SKM-1 treated with dmso at 0.1 percent for 144 hours (cell line): ENCODE results near the gene CCNB1.
"Not testable (repeated sequence)": the region's sequence is repeated elsewhere in the genome, so short reads cannot be mapped to it uniquely, and the experiment has no call there.

Experiments
- DNase-seq: peaks from one replicate; lab custom pipeline; 2025; ENCODE audit not compliant: unreplicated experiment; lab: John Stamatoyannopoulos, UW

CCNB1 gene

DNA sequence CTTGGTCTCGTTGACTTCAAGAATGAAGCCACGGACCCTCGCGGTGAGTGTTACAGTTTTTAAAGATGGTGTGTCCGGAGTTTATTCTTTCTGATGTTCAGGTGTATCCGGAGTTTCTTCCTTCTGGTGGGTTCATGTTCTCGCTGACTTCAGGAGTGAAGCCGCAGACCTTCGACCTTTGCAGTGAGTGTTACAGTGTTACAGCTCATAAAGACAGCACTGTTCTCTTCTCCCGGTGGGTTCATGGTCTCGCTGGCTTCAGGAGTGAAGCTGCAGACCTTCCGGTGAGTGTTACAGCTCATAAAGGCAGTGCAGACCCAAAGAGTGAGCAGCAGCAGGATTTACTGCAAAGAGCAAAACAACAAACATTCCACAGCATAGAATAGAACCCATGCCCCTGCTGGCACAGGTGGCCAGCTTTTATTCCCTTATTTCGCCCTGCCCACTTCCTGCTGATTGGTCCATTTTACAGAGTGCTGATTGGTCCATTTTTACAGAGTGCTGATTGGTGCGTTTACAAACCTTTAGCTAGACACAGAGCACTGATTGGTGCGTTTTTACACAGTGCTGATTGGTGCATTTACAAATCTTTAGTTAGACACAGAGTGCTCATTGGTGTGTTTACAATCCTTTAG, 14.8 kb downstream of the CCNB1 start:
- DNase-seq = not testable (repeated sequence)

DNA sequence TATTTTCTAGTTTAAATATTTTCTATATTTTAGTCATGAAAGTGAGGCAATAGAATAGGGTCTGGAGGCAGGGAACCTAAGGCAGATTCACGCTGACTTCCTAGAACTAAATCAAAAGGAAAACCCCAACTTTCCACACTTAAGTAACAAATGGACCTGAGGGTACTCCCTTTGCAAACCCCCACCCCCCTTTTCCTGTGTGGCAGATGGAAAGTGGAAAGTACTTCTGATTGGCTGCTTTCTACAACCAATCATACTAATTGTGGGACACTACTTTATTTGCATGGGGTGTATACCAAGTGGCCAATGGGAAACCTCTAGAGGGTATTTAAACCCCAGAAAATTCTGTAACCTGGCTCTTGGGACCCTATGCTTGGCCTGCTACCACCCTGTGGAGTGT, 17.7 kb downstream of the CCNB1 start:
- no peak for DNase-seq

DNA sequence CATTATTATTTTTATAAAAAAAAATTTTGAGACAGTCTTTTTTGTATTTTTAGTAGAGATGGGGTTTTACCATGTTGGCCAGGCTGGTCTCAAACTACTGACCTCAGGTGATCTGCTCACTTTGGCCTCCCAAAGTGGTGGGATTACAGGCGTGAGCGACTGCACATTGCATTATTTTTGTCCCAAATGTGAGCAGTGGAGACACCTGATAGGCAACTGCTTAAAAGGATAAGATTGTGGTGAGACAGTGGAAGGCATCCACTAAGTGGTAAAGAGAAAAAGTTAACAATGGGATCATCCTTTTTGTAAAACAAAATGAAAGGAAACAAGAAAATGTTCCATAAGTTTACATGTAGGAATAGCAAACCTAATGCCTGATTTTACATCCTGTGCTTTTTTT, 20.4 kb downstream of the CCNB1 start:
- no peak for DNase-seq

DNA sequence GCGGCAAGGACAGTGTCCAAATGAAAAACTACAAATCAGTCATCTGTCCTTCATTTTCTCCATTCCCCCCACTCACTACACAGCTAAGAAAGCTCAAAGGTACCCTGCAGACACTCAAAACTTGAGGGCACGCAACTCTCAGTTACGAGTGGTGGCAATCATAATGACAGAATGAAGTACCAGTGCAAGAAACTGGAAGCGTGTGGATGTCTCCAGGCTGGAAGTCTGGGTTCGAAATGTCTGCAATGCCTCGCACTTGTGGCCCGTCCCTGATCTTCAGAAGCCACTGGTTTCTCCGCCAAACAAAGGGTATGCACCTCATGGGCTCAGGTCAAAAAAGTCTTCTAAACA, 21.8 kb downstream of the CCNB1 start:
- no peak for DNase-seq

DNA sequence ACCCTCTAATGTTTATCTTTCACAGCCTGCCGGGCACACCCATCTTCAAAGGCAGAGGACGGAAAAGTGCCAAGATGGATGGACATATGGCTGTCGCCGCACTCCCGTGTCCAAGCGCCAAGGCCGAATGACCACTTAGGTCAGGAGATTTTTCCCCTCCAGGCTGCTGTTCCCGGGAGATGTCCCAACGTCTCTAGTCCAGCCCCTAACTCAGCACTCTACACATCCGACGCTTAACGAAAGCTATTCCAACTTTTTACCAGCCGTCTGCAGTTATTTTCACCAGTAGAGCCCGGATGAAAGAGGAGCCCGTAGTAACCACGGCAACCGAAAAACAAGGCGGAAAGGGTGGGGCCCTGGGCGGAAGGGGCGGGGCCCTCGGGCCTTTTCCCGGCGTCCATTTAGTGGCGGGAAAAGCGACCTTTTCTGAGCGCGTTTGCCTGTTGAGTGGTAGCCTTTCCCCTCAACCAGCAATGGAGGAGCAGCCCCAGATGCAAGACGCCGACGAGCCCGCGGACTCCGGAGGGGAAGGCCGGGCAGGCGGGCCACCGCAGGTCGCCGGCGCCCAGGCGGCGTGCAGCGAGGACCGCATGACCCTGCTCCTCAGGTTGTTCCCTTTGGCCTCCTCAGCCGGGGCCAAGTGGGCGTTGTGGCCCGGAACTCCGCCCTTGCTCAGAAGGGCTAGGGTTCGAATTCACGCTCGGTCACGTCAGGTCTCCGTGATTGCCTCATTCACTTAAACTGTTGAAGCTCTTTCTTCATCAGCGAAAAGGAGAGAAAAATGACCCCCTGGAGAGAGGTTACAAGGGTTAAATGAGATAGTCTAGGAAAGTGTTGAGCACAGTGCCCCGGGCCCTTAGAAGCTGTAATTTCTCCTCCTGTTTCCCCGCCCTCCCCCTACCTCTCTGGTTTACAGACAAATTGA, 22.5 kb downstream of the CCNB1 start, which contains the start of gene CENPH:
Gene CENPH (plus strand): TSS at position 422 of the 925 bp plus-strand sequence. CDS start 52 bp downstream, at position 474.
- peak; percentile 90 for DNase-seq

DNA sequence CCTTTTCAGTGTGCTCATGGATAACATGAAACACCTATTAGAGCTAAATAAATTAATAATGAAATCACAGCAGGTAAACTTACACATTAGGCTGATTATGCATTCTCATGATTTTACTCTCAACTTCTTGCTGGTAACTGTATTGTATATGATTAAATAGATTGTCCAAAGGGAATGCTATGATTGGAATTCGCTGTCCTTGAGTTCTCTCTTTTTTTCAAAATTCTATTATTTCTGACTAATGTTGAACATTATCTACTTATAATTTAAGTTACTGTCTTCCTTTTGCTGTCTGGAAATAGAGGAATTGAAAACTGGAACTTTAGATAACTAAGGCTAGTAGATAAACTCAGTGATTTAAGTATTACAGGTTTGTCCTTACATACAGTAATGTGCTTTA, 35.5 kb downstream of the CCNB1 start:
- DNase-seq = no peak

DNA sequence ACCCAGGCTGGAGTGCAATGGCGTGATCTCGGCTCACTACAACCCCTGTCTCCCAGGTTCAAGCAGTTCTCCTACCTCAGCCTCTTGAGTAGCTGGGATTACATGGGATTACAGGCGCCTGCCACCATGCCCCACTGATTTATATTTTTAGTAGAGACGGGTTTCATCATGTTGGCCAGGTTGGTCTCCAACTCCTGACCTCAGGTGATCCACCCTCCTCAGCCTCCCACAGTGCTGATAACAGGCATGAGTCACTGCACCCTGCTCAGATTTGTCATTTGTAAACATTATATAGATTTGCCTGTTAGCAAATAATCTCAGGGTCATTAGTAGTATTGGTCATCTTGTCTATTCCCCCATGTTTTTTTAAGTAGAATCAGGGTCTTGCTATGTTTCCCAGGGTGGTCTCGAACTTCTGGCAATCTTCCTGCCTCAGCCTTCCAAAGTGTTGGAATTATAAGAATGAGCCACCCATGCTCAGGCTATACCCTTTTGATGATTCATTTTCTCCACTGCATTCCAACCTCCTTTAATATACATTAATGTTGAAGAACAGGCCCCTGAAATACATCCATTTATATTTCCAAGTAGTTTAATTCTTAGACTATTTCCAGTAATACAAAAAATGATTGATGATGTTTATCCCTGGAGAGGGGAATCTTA, 39.7 kb downstream of the CCNB1 start:
- no peak for DNase-seq

DNA sequence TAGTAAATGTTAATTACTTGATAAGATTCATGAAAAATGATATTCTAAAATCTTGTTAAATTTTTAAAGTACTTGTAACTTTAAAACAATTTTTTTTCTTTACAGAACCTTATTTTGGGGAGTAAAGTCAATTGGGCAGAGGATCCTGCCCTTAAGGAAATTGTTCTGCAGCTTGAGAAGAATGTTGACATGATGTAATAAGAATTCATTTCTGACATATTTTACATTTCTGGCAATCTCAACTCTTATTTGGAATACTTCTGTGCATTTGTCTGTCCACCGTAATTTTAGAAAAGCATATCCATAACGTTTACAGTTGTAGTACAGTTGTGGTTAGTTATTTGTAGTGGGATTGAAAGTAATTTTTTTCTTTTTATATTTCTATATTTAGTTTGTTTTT, 42.7 kb downstream of the CCNB1 start:
- DNase-seq = no peak

DNA sequence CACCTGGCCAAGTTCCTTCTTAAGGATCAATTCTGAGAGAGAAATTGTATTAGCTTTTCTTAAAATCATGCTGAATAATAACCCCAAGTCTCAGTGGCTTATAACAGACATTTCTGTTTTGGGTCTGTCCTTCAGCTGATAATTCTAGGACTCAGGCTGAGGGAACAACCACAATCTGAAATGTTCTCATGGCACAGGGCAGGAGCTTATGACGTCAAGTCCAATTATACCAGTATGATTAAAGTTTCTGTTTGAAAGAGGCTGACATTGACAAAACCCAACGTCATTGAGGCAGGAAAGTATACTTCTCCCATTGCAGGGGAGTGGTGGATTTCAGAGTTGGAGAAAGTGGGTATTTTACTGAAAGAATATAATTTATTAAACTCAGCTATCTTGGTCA, 44.2 kb downstream of the CCNB1 start:
- DNase-seq = no peak

DNA sequence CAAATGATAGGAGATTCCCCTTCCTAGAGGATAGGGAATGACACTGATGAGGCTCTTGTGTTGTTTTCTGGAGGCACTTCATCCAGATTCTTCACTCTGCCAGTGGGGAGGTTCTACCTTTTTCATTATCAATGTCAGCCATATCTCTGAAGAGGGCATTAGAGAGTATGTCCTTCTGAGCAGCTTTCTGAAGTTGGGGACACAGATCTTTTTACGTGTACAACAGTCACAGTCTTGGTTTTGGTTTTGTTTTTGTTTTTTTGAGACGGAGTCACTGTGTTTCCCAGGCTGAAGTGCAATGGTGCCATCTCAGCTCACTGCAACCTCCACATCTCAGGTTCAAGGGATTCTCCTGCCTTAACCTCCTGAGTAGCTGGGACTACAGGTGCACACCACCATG, 45.1 kb downstream of the CCNB1 start:
- DNase-seq = no peak

DNA sequence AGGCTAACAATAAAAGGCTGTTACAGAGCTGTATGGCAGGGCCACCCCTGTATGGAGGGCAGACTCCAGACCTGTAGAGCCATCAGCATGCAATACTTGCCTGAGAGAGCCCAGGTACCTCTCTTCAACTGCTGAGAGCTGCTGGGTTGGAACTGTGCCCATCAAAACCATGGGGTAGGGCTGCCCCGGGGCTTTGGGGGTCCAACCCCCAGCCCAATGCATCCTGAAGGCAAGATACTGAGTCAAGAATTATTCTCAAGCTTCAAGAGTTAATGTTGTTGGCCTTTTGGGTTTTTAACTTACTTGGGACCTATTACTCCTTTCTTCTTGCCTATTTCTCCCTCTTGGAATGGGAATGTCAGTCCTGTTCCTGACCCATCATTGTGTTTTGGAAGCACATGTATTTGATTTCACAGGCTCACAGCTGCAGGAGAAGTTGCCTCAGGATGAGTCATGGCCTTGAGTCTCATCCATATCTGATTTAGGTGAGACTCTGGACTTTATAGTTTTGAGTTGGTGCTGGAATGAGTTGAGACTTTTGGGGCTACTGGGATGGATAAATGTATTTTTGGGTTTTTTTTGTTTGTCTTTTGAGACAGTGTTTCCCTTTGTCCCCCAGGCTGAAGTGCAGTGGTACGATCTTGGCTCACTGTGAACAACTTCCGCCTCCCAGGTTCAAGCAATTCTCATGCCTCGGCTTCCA, 46.7 kb downstream of the CCNB1 start:
- no peak for DNase-seq

DNA sequence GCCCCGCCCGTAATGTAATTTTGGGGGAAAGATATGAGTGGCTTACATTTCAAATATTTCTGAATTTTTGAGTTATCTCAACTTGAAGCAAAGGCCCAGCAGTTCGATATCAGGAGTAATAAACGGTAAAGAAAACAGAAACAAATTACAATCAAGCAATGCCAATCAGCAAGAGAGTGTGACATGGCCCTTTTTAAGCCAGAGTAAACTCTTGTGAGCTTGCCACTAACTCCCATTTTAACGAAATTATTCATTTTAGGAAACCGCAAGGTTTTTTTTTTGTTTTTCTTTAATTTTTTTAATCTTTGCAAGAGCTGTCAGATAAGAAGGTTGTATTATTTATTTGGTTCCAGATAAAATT, 50.2 kb downstream of the CCNB1 start:
- no peak for DNase-seq

DNA sequence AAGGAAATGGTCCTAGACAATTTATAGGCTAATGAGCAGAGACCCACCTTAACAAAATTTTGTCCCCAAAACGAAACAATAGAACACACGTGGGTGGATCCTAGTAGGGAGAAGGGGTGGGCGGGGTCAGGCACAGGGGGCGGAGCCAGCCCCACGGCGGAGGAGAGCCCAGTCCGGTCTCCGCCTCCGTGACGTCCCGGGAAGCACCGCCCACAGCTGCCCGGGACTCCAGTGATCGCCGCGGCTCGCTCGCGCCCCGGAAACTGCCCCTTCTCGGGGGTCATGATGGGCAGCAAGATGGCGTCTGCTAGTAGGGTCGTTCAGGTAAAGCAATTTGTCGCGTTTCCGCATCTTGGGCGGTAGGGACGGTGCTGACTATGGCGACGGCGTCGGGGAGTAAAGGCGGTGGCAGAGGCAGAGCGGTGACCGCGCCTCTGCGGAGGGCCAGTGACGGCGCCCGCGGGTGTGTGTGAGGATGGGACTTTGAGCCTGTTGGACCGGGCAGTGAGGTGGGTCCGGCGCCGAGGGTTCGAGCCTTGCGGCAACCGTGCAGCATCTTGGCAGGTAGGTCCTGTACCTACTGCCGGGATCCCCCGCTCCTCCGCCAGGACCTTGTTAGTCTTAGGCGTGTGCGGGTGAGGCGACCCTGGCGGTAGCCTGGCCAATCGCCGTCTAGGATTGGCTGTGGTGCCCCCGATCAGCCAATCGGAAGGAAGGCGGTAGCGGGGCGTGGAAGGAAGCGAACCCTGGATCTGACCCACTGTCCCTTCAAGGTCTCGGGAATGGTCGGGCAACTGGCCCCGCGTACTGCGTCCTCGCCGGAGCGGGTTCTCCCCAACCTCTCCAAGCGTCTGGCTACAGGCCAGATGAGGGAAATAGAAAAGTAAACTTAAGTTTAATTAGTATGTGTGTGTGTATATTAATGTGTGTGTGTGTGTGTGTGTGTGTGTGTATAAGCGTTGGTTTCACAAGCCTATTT, 50.9 kb downstream of the CCNB1 start:
- peak; percentile 87 for DNase-seq

DNA sequence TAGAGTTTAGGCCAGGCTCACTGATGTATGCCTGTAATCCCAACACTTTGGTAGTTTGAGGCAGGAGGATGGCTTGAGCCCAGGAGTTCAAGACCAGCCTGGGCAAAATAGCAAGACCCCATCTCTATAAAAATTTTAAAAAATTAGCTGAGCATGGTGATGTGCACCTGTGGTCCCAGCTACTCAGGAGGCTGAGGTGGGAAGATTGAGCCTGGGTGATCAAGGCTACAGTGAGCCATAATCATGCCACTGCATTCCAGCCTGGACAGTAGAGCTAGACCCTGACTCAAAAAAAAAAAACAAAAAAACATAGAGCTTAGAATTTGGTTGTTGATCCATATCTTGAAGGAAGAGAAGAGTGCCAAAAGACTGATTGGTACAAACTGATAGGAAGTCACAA, 53.0 kb downstream of the CCNB1 start:
- DNase-seq = no peak

DNA sequence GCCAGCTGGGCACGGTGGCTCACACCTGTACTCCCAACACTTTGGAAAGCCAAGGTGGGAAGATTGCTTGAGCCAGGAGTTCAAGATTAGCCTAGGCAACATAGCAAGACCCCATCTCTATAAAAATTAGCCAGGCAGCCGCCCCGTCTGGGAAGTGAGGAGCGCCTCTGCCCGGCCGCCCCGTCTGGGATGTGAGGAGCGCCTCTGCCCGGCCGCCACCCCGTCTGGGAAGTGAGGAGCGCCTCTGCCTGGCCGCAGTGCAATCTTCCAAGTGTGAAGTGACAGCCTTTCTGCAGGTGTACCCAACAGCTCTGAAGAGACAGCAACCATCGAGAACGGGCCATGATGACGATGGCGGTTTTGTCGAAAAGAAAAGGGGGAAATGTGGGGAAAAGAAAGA, 53.4 kb downstream of the CCNB1 start:
- not testable (repeated sequence) for DNase-seq

DNA sequence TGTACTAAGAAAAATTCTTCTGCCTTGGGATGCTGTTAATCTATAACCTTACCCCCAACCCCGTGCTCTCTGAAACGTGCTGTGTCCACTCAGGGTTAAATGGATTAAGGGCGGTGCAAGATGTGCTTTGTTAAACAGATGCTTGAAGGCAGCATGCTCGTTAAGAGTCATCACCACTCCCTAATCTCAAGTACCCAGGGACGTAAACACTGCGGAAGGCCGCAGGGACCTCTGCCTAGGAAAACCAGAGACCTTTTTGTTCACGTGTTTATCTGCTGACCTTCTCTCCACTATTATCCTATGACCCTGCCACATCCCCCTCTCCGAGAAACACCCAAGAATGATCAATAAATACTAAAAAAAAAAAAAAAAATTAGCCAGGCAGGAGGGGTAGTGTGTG, 53.9 kb downstream of the CCNB1 start:
- not testable (repeated sequence) for DNase-seq

DNA sequence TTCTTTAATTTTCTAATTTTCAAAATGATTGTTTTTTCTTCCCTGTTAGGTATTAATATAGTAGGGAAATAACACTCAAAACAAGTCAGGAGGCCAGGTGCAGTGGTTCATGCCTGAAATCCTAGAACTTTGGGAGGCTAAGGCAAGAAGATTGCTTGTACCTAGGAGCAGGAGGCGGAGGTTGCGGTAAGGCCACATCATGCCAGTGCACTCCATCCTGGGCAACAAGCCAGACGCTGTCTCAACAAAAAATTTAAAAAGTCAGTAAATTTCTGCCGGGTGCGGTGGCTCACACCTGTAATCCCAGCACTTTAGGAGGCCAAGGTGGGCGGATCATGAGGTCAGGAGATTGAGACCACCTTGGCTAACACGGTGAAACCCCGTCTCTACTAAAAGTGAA, 57.6 kb downstream of the CCNB1 start:
- no peak for DNase-seq

DNA sequence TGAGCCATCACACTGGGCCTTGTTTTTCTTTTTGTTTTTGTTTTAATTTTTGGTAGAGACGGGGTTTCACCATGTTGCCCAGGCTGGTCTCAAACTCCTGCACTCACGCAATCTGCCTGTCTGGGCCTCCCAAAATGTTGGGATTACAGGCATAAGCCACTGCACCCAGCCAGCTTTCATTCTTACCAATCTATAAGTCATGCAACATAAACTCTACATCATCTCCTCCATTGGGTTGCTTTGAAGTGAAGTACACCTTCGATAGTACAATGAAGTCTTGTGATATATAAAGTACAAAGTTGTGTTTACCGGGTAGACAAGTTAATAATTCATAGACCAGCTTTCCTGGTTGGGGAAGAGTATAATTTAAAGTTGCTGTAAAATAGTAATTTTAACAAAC, 58.9 kb downstream of the CCNB1 start:
- no peak for DNase-seq
